Prostate gland (tissue), 2 donors: Measurements from ENCODE around the gene SASH3. TPM values are rescaled to one million over a fixed set of nuclear protein-coding genes. Genes with fewer than 3 reads are reported as not detected.

Experiments used
- DNase-seq: peaks from one replicate; pipeline ENCODE4 v3.0.0-alpha.2; 2019; ENCODE audit warnings: low spot score
- H3K27ac ChIP-seq, 2 donors: fragments of 200-600 bp; sonication (generic); 2 replicates each; pipeline ENCODE4 v1.5.1; 2017 to 2019
- H3K27me3 ChIP-seq: fragments of 200-600 bp; sonication (generic); replicated peaks from 2 replicates; pipeline ENCODE4 v1.5.1; 2019; ENCODE audit not compliant: insufficient read depth
- H3K36me3 ChIP-seq, 2 donors: fragments of 200-600 bp; sonication (generic); 1 replicate in 1 of 2; 2 replicates in 1 of 2; pipeline versions ENCODE4 v1.5.1 to v1.8.1; 2017 to 2019
- H3K4me1 ChIP-seq: fragments of 200-600 bp; sonication (generic); replicated peaks from 2 replicates; pipeline ENCODE4 v1.5.1; 2019
- H3K4me3 ChIP-seq, 2 donors: fragments of 200-600 bp; sonication (generic); 2 replicates each; pipeline ENCODE4 v1.5.1; 2017 to 2019
- H3K9me3 ChIP-seq: fragments of 200-600 bp; sonication (generic); 2 replicates; pipeline ENCODE4 v1.5.1; 2017
- CTCF ChIP-seq, 4 experiments: fragments of 200-600 bp in 2 of 4; fragments of 450-650 bp in 2 of 4; sonication (generic) in 2 of 4; IDR thresholded peaks; 1 replicate in 3 of 4; 2 replicates in 1 of 4; pipeline ENCODE4 v1.5.1; 2016 to 2019; ENCODE audit warnings: antibody characterized with exemption in 4 of 4, mild to moderate bottlenecking in 2 of 4, moderate library complexity in 2 of 4
- POLR2A ChIP-seq: fragments of 450-650 bp; IDR thresholded peaks from one replicate; pipeline ENCODE4 v1.6.1; 2016; ENCODE audit warnings: antibody characterized with exemption, mild to moderate bottlenecking
- POLR2AphosphoS5 ChIP-seq: sonication (generic); formaldehyde crosslinking; IDR thresholded peaks from one replicate; pipeline ENCODE4 v1.6.1; 2017; ENCODE audit warnings: antibody characterized with exemption
- WGBS: methylation state at CpG from one replicate; pipeline ENCODE4 v1.1.5; 2018; 5-methylcytosine and 5-hydroxymethylcytosine counted together
- intact Hi-C: fragments of 100-400 bp; cut with DNase I; formaldehyde crosslinking; loops from one replicate; pipeline ENCODE4 v1.14.2; 2022
- total RNA-seq, 2 donors: library from RNA; depleted of rRNA; stranded (reverse); fragments of >200 nt; gene quantifications; one replicate each; pipeline ENCODE4 v1.1.0, GENCODE V29; 2016

SASH3 gene
- total RNA-seq, 2 donors from 2014 or later = 2.2 to 5.8 TPM

DNA sequence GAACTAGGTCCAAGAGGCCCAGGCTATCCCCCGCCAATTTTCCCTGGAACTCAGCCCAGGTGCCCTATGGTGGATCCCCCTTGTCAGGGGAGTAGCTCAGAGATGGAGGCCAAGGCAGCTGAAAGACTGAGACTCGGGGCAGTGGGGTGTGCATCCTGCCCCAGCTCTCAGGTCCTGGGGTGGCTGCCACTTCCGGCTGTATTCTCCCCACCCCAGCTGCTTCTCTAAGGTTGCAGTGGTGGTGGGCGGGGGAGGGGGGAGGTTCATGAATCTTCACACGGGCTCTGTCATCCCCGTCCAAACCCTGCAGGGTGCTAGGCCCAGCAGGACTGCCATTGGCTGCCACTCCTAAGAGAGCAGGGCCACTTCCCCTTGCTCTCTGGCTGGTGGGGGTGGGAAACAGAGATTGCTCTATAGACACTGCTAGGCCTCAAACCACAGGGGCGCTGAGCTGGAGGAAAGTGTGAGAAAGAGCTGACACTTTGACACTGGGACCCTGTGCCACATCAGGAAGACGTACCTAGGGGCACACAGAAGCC is 1.5 kb downstream of the SASH3 start:
- TF ChIP-seq POLR2A (no peak), POLR2AphosphoS5 (no peak), CTCF (IDR thresholded peaks at IDR 0.05) (no peak)
- no peak overlapping the region for H3K27ac ChIP-seq
- 65% methylated on average over 8 of the region's 8 CpGs for whole genome bisulfite sequencing
- H3K4me1 ChIP-seq = no peaks in the 10 kb centered on the region
- no peak for DNase-seq
- no peaks in the 10 kb centered on the region for H3K9me3 ChIP-seq
- no peaks in the 10 kb centered on the region for H3K27me3 ChIP-seq
- H3K4me3 ChIP-seq = no peak overlapping the region
- intact Hi-C loops = no loop called here
- no peaks in the 10 kb centered on the region for H3K36me3 ChIP-seq

DNA sequence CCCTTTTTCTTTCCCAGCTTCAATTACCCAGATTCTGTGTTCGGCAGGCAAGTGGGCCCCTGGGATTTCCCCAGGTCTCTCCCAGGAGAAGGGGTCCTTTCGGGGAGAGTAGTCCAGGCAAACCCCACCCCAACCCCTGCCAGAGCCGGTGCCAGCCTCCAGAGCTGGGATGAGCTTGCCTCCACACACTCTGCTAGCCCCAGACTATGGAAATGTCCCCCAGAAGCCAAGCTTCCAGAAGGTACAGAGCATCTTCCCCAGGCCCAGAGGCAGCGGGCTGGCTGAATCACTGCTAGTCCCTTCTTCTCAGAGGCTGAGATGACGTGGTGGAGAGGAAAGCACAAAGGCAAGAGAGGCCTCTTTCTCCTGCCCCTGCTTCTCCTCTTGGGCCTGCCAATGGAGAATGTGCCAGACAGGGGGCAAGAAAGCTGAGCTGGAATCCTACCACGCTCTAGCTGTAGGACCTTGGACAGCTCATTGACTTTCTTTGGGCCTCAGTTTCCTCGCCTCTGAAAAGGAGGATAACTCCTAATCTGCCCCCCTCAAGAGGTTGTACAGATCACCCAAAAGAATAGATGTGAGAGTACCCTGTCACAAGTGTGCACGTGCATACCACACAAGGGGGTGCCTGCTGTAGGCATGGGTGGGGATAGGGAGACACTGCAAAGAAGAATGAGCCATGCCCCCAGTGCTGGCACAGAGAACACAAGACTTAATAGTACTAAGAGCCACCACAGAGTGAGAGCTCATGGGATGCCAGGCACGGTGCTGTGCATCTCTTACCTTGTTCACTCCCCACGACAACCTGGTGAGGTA is 2.1 kb downstream of the SASH3 start:
- intact Hi-C loops = no loop called here
- Histone ChIP-seq H3K27ac (no peak overlapping the region), H3K36me3 (no peaks in the 10 kb centered on the region), H3K4me3 (no peak overlapping the region), H3K9me3 (no peaks in the 10 kb centered on the region), H3K4me1 (no peaks in the 10 kb centered on the region), H3K27me3 (no peaks in the 10 kb centered on the region)
- DNase-seq = no peak
- 88% methylated on average over 8 of the region's 10 CpGs for whole genome bisulfite sequencing
- TF ChIP-seq CTCF (IDR thresholded peaks at IDR 0.05) (no peak), POLR2A (no peak), POLR2AphosphoS5 (no peak)

DNA sequence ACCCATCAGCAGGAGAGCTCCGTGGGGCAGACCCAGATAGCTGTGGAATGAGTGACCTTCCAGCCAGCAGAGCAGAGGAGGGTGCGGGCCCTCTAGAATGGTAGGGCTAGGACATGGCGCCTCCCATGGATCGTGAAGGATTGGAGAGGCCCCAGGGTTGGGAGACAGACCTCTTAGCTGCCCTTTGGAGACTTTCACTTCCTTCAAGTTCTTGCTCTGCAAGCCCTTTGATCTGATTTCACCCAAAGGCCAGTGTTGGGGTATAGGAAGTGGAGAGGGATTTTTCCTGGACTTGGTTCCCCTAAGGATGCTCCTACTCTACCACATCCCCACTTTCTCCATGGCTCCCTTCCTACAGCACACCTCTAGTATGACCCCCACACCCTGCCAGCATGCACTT is 3.0 kb downstream of the SASH3 start:
- intact Hi-C loops = no loop called here

DNA sequence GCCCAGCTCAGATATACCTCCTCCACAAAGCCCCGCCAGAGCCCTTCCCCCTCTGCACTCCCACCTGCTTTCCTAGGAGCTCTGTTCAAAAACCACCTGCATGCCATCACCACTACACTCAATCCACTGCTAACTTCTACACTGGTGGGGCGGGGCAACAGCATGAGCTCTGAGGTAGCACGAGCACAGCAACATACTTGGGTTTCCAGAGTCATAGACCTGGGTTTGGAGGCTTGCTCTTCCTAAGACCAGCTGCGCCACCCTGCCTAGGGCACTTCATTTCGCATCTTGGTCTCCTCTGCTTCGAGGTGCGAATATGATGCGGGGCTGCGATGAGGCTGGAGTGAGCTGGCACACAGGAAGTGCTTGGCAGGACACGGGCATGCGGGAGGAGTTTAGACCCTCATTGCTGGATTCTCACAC is 3.6 kb downstream of the SASH3 start:
- no peak for TF ChIP-seq POLR2AphosphoS5
- no peak for TF ChIP-seq POLR2A
- TF ChIP-seq CTCF (IDR thresholded peaks at IDR 0.05) = no peak
- no peak overlapping the region for H3K4me3 ChIP-seq
- no peak overlapping the region for H3K27ac ChIP-seq
- DNase-seq = no peak
- no peaks in the 10 kb centered on the region for H3K36me3 ChIP-seq
- no peaks in the 10 kb centered on the region for H3K27me3 ChIP-seq
- no peaks in the 10 kb centered on the region for H3K9me3 ChIP-seq
- intact Hi-C loops = no loop called here
- H3K4me1 ChIP-seq = no peaks in the 10 kb centered on the region
- WGBS = 92% methylated on average over 9 of the region's 11 CpGs

More for the DNA sequence above, 3.0 kb downstream of the SASH3 start:
- TF ChIP-seq POLR2AphosphoS5 (no peak), CTCF (IDR thresholded peaks at IDR 0.05) (no peak), POLR2A (no peak)
- WGBS = 86% methylated on average over 4 of the region's 4 CpGs
- no peak for DNase-seq
- H3K9me3 ChIP-seq = no peaks in the 10 kb centered on the region
- H3K36me3 ChIP-seq = no peaks in the 10 kb centered on the region
- H3K4me1 ChIP-seq = no peaks in the 10 kb centered on the region
- no peak overlapping the region for H3K4me3 ChIP-seq
- no peaks in the 10 kb centered on the region for H3K27me3 ChIP-seq
- H3K27ac ChIP-seq = no peak overlapping the region

- Histone ChIP-seq H3K27ac (no peak overlapping the region), H3K4me1 (no peaks in the 10 kb centered on the region), H3K27me3 (no peaks in the 10 kb centered on the region), H3K4me3 (no peak overlapping the region), H3K36me3 (no peaks in the 10 kb centered on the region), H3K9me3 (no peaks in the 10 kb centered on the region)
- TF ChIP-seq CTCF (IDR thresholded peaks at IDR 0.05) (no peak), POLR2A (no peak)
- no peak for DNase-seq
- intact Hi-C loops = no loop called here
- 68% methylated on average over 7 of the region's 7 CpGs for WGBS
Measured at GRCh38 chrX:129784371-129784770, 4.6 kb downstream of the SASH3 start.
